MCF 10A (cell line): Measurements from ENCODE around the gene CACNA1D. TPM values are rescaled to one million over a fixed set of nuclear protein-coding genes. Genes with fewer than 3 reads are reported as not detected.

ENCODE experiments used
- BruUV-seq: library from RNA; stranded (reverse); fragments of 400-500 nt; replicated peaks from 2 replicates; lab custom pipeline; 2021; lab: Mats Ljungman, UMichigan
- CTCF ChIA-PET: fragments of 300-600 bp; sonication (Branson Sonifier 250); formaldehyde crosslinking; extraction: SDS; loops from one replicate; lab custom pipeline; 2021; ENCODE audit warnings: antibody characterized with exemption, inconsistent platforms; lab: Yijun Ruan, JAX
- POLR2A ChIA-PET: fragments of 300-600, 350-650 bp; sonication (Branson Sonifier 250); formaldehyde crosslinking; extraction: SDS; loops from one replicate; lab custom pipeline; 2020; ENCODE audit warnings: antibody characterized with exemption, inconsistent platforms; lab: Yijun Ruan, JAX
- DNase-seq: peaks from one replicate; pipeline ENCODE4 v3.0.0-alpha.2; 2018; ENCODE audit not compliant: unreplicated experiment
- H3K27ac Mint-ChIP-seq: one replicate; pipeline ENCODE4 v1.8.0; 2022; ENCODE audit warnings: mild to moderate bottlenecking, low read depth, mixed read lengths; ENCODE audit not compliant: unreplicated experiment
- H3K27me3 Mint-ChIP-seq: one replicate; pipeline ENCODE4 v1.8.0; 2022; ENCODE audit warnings: mixed read lengths; ENCODE audit not compliant: insufficient read depth, unreplicated experiment
- H3K36me3 Mint-ChIP-seq: one replicate; pipeline ENCODE4 v1.8.0; 2022; ENCODE audit warnings: mild to moderate bottlenecking, moderate library complexity, mixed read lengths; ENCODE audit not compliant: insufficient read depth, unreplicated experiment
- H3K4me1 Mint-ChIP-seq: one replicate; pipeline ENCODE4 v1.8.0; 2022; ENCODE audit warnings: mixed read lengths; ENCODE audit not compliant: insufficient read depth, unreplicated experiment
- H3K4me3 Mint-ChIP-seq: one replicate; pipeline ENCODE4 v1.8.0; 2022; ENCODE audit warnings: mild to moderate bottlenecking, moderate library complexity, mixed read lengths; ENCODE audit not compliant: unreplicated experiment
- H3K9me3 Mint-ChIP-seq: one replicate; pipeline ENCODE4 v1.8.0; 2022; ENCODE audit warnings: mixed read lengths; ENCODE audit not compliant: unreplicated experiment
- CTCF ChIP-seq: fragments of 200-600 bp; IDR thresholded peaks from one replicate; pipeline ENCODE4 v1.8.0; 2022; ENCODE audit warnings: antibody characterized with exemption, mild to moderate bottlenecking; ENCODE audit not compliant: unreplicated experiment
- intact Hi-C: fragments of 100-400 bp; cut with micrococcal nuclease; formaldehyde crosslinking; loops from 2 replicates; pipeline ENCODE4 v1.14.1; 2022
- total RNA-seq: library from RNA; stranded (reverse); gene quantifications from 2 replicates; pipeline ENCODE4 v1.2.3, GENCODE V29; 2022

Gene CACNA1D
- total RNA-seq, 1 experiment from 2014 or later = 0.26 TPM

- no peak for TF ChIP-seq CTCF
- ChIA-PET CTCF (interaction anchor here (0.6 kb wide), 1 partner anchor 1544 kb away, joined by 3 read pairs; no protein-coding TSS in a partner anchor), POLR2A (interaction anchor here (1.1 to 1.2 kb wide), 2 partner anchors 48 to 71 kb away, joined by 3 to 4 read pairs; partner anchors contain the start of gene SELENOK)
- intact Hi-C loops = no loop called here
- Mint-ChIP-seq H3K27ac (no peak overlapping the region), H3K36me3 (peaks cover 6% of the 10 kb centered on the region), H3K9me3 (no peaks in the 10 kb centered on the region), H3K4me1 (peaks cover 6% of the 10 kb centered on the region), H3K4me3 (no peak overlapping the region), H3K27me3 (no peaks in the 10 kb centered on the region)
- DNase-seq = no peak
- BruUV-seq = no TSS peak
These were observed 326.6 kb downstream of the CACNA1D start for GRCh38 chr3:53820756-53821580.

- intact Hi-C loops = no loop called here
- CTCF ChIA-PET = interaction anchor here (0.6 kb wide), 2 partner anchors 69 to 1544 kb away, joined by 3 to 4 read pairs; no protein-coding TSS in a partner anchor
- H3K9me3 Mint-ChIP-seq = no peaks in the 10 kb centered on the region
- peak overlapping the region; percentile 80 for H3K27ac Mint-ChIP-seq
- H3K4me1 Mint-ChIP-seq = peaks cover 6% of the 10 kb centered on the region
- DNase-seq = peak; percentile 67
- TF ChIP-seq CTCF = no peak
- H3K27me3 Mint-ChIP-seq = no peaks in the 10 kb centered on the region
- BruUV-seq = no TSS peak
- POLR2A ChIA-PET = interaction anchor here (0.6 to 1.2 kb wide), 3 partner anchors 49 to 770 kb away, joined by 3 to 4 read pairs (median 4); partner anchors contain the start of gene SELENOK
- H3K4me3 Mint-ChIP-seq = no peak overlapping the region
- H3K36me3 Mint-ChIP-seq = peaks cover 6% of the 10 kb centered on the region
These were observed 327.3 kb downstream of the CACNA1D start for GRCh38 chr3:53821631-53822121.

GRCh38 chr3:53822331-53822741, 327.9 kb downstream of the CACNA1D start:
- Mint-ChIP-seq H3K9me3 (no peaks in the 10 kb centered on the region), H3K36me3 (peaks cover 6% of the 10 kb centered on the region), H3K27ac (peak overlapping the region; percentile 80), H3K27me3 (no peaks in the 10 kb centered on the region), H3K4me3 (no peak overlapping the region), H3K4me1 (peaks cover 6% of the 10 kb centered on the region)
- ChIA-PET CTCF (interaction anchor here (0.6 to 0.7 kb wide), 3 partner anchors 69 to 144 kb away, joined by 3 to 4 read pairs (median 3); no protein-coding TSS in a partner anchor), POLR2A (interaction anchor here (1.1 to 1.2 kb wide), 2 partner anchors 49 to 69 kb away, joined by 3 to 4 read pairs; partner anchors contain the start of gene SELENOK)
- intact Hi-C loops = no loop called here
- no peak for DNase-seq
- TF ChIP-seq CTCF = no peak
- no TSS peak for BruUV-seq
